HG03066 (cell line): ENCODE results near the gene SMTNL2.
A peak's percentile ranks its signal among the peaks of the same experiment; 100 is the strongest.
"Not testable (repeated sequence)": the region's sequence is repeated elsewhere in the genome, so short reads cannot be mapped to it uniquely, and the experiment has no call there.

Source experiments
- ATAC-seq: cut with Tn5 transposase; IDR thresholded peaks from one replicate; pipeline ENCODE4 v1.9.1; 2021; ENCODE audit warnings: low read depth; ENCODE audit not compliant: unreplicated experiment

SMTNL2 gene

GRCh38 chr17:4625181-4625617 lies 40.9 kb downstream of the SMTNL2 start:
- no peak for ATAC-seq

GRCh38 chr17:4626734-4627256 lies 42.5 kb downstream of the SMTNL2 start:
- ATAC-seq: no peak

GRCh38 chr17:4631431-4631830 lies 47.1 kb downstream of the SMTNL2 start:
- ATAC-seq: no peak

- ATAC-seq: no peak
Measured at GRCh38 chr17:4631836-4632580, 47.7 kb downstream of the SMTNL2 start.

- ATAC-seq: no peak
Measured at GRCh38 chr17:4632581-4632920, 48.2 kb downstream of the SMTNL2 start.

GRCh38 chr17:4633643-4634042 lies 49.3 kb downstream of the SMTNL2 start:
- ATAC-seq: no peak

- no peak for ATAC-seq
Measured at GRCh38 chr17:4634976-4635375, 50.6 kb downstream of the SMTNL2 start.

- ATAC-seq: peak; percentile 53
Measured at GRCh38 chr17:4635823-4636375, 51.6 kb downstream of the SMTNL2 start.

- no peak for ATAC-seq
Measured at GRCh38 chr17:4636474-4637100, 52.3 kb downstream of the SMTNL2 start.

- not testable (repeated sequence) for ATAC-seq
Measured at GRCh38 chr17:4638766-4639165, 54.4 kb downstream of the SMTNL2 start.

- not testable (repeated sequence) for ATAC-seq
Measured at GRCh38 chr17:4639301-4640059, 55.2 kb downstream of the SMTNL2 start.

GRCh38 chr17:4640569-4641188 lies 56.4 kb downstream of the SMTNL2 start:
- ATAC-seq: not testable (repeated sequence)

- ATAC-seq: no peak
Measured at GRCh38 chr17:4641297-4642195, 57.2 kb downstream of the SMTNL2 start, which contains the start of gene ALOX15. Gene ALOX15, minus strand, starts transcription at chr17:4641678. Its CDS starts 27 bp downstream, at chr17:4641651.

- no peak for ATAC-seq
Measured at GRCh38 chr17:4642286-4642685, 58.0 kb downstream of the SMTNL2 start.

GRCh38 chr17:4643676-4644075 lies 59.3 kb downstream of the SMTNL2 start:
- no peak for ATAC-seq

- no peak for ATAC-seq
Measured at GRCh38 chr17:4645642-4646041, 61.3 kb downstream of the SMTNL2 start.

- ATAC-seq: no peak
Measured at GRCh38 chr17:4648741-4649140, 64.4 kb downstream of the SMTNL2 start.

GRCh38 chr17:4652997-4653396 lies 68.7 kb downstream of the SMTNL2 start:
- no peak for ATAC-seq

- ATAC-seq: not testable (repeated sequence)
Measured at GRCh38 chr17:4655933-4656332, 71.6 kb downstream of the SMTNL2 start.
